Mesenchymal stem cell (in vitro differentiated cells and primary cell): ENCODE results near the gene SEC61G. TPM values are rescaled to one million over a fixed set of nuclear protein-coding genes. Genes with fewer than 3 reads are reported as not detected.

Experiments used
- DNase-seq: peaks from one replicate; pipeline ENCODE4 v3.0.0-alpha.2; 2013
- H2AFZ ChIP-seq: one replicate; pipeline ENCODE4 v1.6.1; 2013; ENCODE audit warnings: low read depth, mild to moderate bottlenecking, control low read depth, inconsistent platforms, low read length, moderate library complexity
- H2AK5ac ChIP-seq: 2 replicates; pipeline ENCODE4 v1.6.1; 2013; ENCODE audit warnings: low read length, moderate library complexity, mild to moderate bottlenecking, inconsistent platforms; ENCODE audit not compliant: severe bottlenecking
- H2BK120ac ChIP-seq: one replicate; pipeline ENCODE4 v1.6.1; 2013; ENCODE audit warnings: low read depth, mild to moderate bottlenecking, inconsistent platforms, low read length, moderate library complexity
- H2BK12ac ChIP-seq, 2 experiments: one replicate each; pipeline ENCODE4 v1.6.1; 2013; ENCODE audit warnings: inconsistent platforms in 2 of 2, low read length in 2 of 2, mild to moderate bottlenecking in 2 of 2, moderate library complexity in 2 of 2, control low read depth in 1 of 2
- H2BK15ac ChIP-seq: one replicate; pipeline ENCODE4 v1.6.1; 2013; ENCODE audit warnings: mild to moderate bottlenecking, low read depth, inconsistent platforms; ENCODE audit not compliant: poor library complexity, severe bottlenecking
- H2BK5ac ChIP-seq: 2 replicates; pipeline ENCODE4 v1.6.1; 2013; ENCODE audit warnings: low read depth, mild to moderate bottlenecking, low read length, control low read depth, inconsistent platforms; ENCODE audit not compliant: poor library complexity, severe bottlenecking
- H3K14ac ChIP-seq, 2 experiments: one replicate each; pipeline ENCODE4 v1.6.1; 2013; ENCODE audit warnings: inconsistent platforms in 2 of 2, low read length in 2 of 2, control low read depth in 1 of 2, mild to moderate bottlenecking in 1 of 2, moderate library complexity in 1 of 2
- H3K18ac ChIP-seq, 2 experiments: one replicate each; pipeline ENCODE4 v1.6.1; 2013; ENCODE audit warnings: inconsistent platforms in 2 of 2, low read length in 2 of 2, control low read depth in 1 of 2, low read depth in 1 of 2, mild to moderate bottlenecking in 1 of 2
- H3K23ac ChIP-seq, 2 experiments: one replicate each; pipeline ENCODE4 v1.6.1; 2013; ENCODE audit warnings: inconsistent platforms in 2 of 2, low read length in 2 of 2, mild to moderate bottlenecking in 2 of 2, moderate library complexity in 2 of 2, control low read depth in 1 of 2
- H3K27ac ChIP-seq: 2 replicates; pipeline ENCODE4 v1.5.1; 2013; ENCODE audit warnings: mild to moderate bottlenecking, moderate library complexity, low read length, control low read depth, inconsistent platforms; ENCODE audit not compliant: poor library complexity, severe bottlenecking
- H3K27me3 ChIP-seq, 2 experiments: 2 replicates each; pipeline versions ENCODE4 v1.6.1 to v1.7.0; 2013; ENCODE audit warnings: low read length in 2 of 2, mild to moderate bottlenecking in 2 of 2, moderate library complexity in 2 of 2, control low read depth in 1 of 2, inconsistent platforms in 1 of 2; ENCODE audit not compliant: control insufficient read depth in 1 of 2, insufficient read depth in 1 of 2
- H3K36me3 ChIP-seq, 2 experiments: 2 replicates each; pipeline versions ENCODE4 v1.6.1 to v1.7.0; 2013; ENCODE audit warnings: low read length in 2 of 2, control low read depth in 1 of 2, inconsistent platforms in 1 of 2, low read depth in 1 of 2, mild to moderate bottlenecking in 1 of 2; ENCODE audit not compliant: insufficient read depth in 2 of 2, control insufficient read depth in 1 of 2
- H3K4ac ChIP-seq, 2 experiments: one replicate each; pipeline ENCODE4 v1.6.1; 2013; ENCODE audit warnings: inconsistent platforms in 2 of 2, low read length in 2 of 2, mild to moderate bottlenecking in 2 of 2, moderate library complexity in 2 of 2, control low read depth in 1 of 2, low read depth in 1 of 2
- H3K4me1 ChIP-seq: 2 replicates; pipeline ENCODE4 v1.6.1; 2013; ENCODE audit warnings: low read depth, low read length, control low read depth; ENCODE audit not compliant: control insufficient read depth, insufficient read depth
- H3K4me2 ChIP-seq: 2 replicates; pipeline ENCODE4 v1.6.1; 2013; ENCODE audit warnings: low read length, mild to moderate bottlenecking, inconsistent platforms; ENCODE audit not compliant: poor library complexity, severe bottlenecking
- H3K4me3 ChIP-seq, 2 experiments: 2 replicates each; pipeline versions ENCODE4 v1.5.1 to v1.7.0; 2013; ENCODE audit warnings: low read length in 2 of 2, mild to moderate bottlenecking in 2 of 2, control low read depth in 1 of 2, low read depth in 1 of 2; ENCODE audit not compliant: insufficient read depth in 1 of 2
- H3K79me1 ChIP-seq: replicated peaks from 2 replicates; pipeline ENCODE4 v1.6.1; 2013; ENCODE audit warnings: mild to moderate bottlenecking, control low read depth, low read length, inconsistent platforms; ENCODE audit not compliant: poor library complexity, severe bottlenecking
- H3K9ac ChIP-seq: 2 replicates; pipeline ENCODE4 v1.7.0; 2013; ENCODE audit warnings: mild to moderate bottlenecking, low read length, moderate library complexity
- H3K9me3 ChIP-seq: 2 replicates; pipeline ENCODE4 v1.7.0; 2013; ENCODE audit warnings: mild to moderate bottlenecking, low read length; ENCODE audit not compliant: control insufficient read depth
- H4K8ac ChIP-seq: one replicate; pipeline ENCODE4 v1.6.1; 2013; ENCODE audit warnings: inconsistent platforms, mild to moderate bottlenecking, low read length, moderate library complexity
- H4K91ac ChIP-seq: one replicate; pipeline ENCODE4 v1.6.1; 2013; ENCODE audit warnings: mild to moderate bottlenecking, low read length, inconsistent platforms
- WGBS: methylation state at CpG from one replicate; pipeline ENCODE4 v1.1.7; 2013; ENCODE audit warnings: mixed read lengths; 5-methylcytosine and 5-hydroxymethylcytosine counted together
- polyA plus RNA-seq, 2 experiments: library from polyadenylated mRNA; stranded (reverse); fragments of 200-250 nt; gene quantifications; one replicate each; pipeline ENCODE4 v1.2.3, GENCODE V29; 2013

SEC61G gene
- 316 TPM for polyA plus RNA-seq (2013, experiment 1 of 2)
- 315 TPM for polyA plus RNA-seq (2013, experiment 2 of 2)

- Histone ChIP-seq H2BK12ac (no peak within 1 kb of the TSS), H3K4me1 (peaks cover 2% of the 10 kb centered on the region), H3K27me3 (no peaks in the 10 kb centered on the region), H3K4me2 (peak within 1 kb of the TSS; percentile 89), H3K14ac (peak within 1 kb of the TSS; percentile 62 to 95), H3K36me3 (peaks cover 0 to 20% of the 10 kb centered on the region in 2 experiments), H2BK15ac (peak within 1 kb of the TSS; percentile 52), H3K23ac (peak within 1 kb of the TSS; percentile 96 to 99), H4K91ac (peak within 1 kb of the TSS; percentile 100), H2AK5ac (peak within 1 kb of the TSS; percentile 97), H2BK120ac (peak within 1 kb of the TSS; percentile 95), H3K9me3 (no peaks in the 10 kb centered on the region), H3K9ac (peak within 1 kb of the TSS; percentile 100), H3K27ac (peak within 1 kb of the TSS; percentile 80), H3K4ac (peak within 1 kb of the TSS; percentile 96), H3K18ac (peak within 1 kb of the TSS; percentile 93 to 100), H2AFZ (peak within 1 kb of the TSS; percentile 33), H4K8ac (peak within 1 kb of the TSS; percentile 100), H3K79me1 (peaks cover 4% of the 10 kb centered on the region), H2BK5ac (peak within 1 kb of the TSS; percentile 60), H3K4me3 (peak within 1 kb of the TSS; percentile 91 to 97)
- peak; percentile 95 for DNase-seq
- WGBS, result under 1% methylated on average over 53 of the region's 72 CpGs
These were observed at the start of gene SEC61G for GRCh38 chr7:54758702-54759592. Gene SEC61G, minus strand, starts transcription at chr7:54759211. Its CDS starts 1,623 bp downstream, at chr7:54757588.

GRCh38 chr7:54802841-54803240 is 43.8 kb upstream of the SEC61G start:
- Histone ChIP-seq H3K14ac (no peak overlapping the region), H3K36me3 (no peaks in the 10 kb centered on the region), H3K4ac (no peak overlapping the region), H3K27ac (no peak overlapping the region), H3K4me1 (peaks cover 2% of the 10 kb centered on the region), H3K4me2 (no peak overlapping the region), H3K4me3 (no peak overlapping the region), H2BK5ac (no peak overlapping the region), H2AFZ (no peak overlapping the region), H3K23ac (no peak overlapping the region), H3K9me3 (no peaks in the 10 kb centered on the region), H4K8ac (no peak overlapping the region), H2BK120ac (no peak overlapping the region), H3K9ac (no peak overlapping the region), H2AK5ac (no peak overlapping the region), H4K91ac (no peak overlapping the region), H2BK12ac (no peak overlapping the region), H2BK15ac (no peak overlapping the region), H3K27me3 (peaks cover 0 to 7% of the 10 kb centered on the region in 2 experiments), H3K18ac (no peak overlapping the region), H3K79me1 (no peaks in the 10 kb centered on the region)
- DNase-seq, result no peak
- 76% methylated on average over 3 of the region's 4 CpGs for WGBS

- Histone ChIP-seq H3K36me3 (no peaks in the 10 kb centered on the region), H2BK120ac (no peak overlapping the region), H3K4me3 (no peak overlapping the region), H3K23ac (no peak overlapping the region), H3K14ac (no peak overlapping the region), H3K79me1 (no peaks in the 10 kb centered on the region), H3K9ac (no peak overlapping the region), H3K18ac (no peak overlapping the region), H2BK15ac (no peak overlapping the region), H3K4me2 (no peak overlapping the region), H3K4me1 (peaks cover 2% of the 10 kb centered on the region), H4K8ac (peak overlapping the region; percentile 51), H2BK12ac (no peak overlapping the region), H3K9me3 (no peaks in the 10 kb centered on the region), H3K27me3 (peaks cover 0 to 7% of the 10 kb centered on the region in 2 experiments), H3K4ac (no peak overlapping the region), H2AK5ac (no peak overlapping the region), H4K91ac (no peak overlapping the region), H2AFZ (no peak overlapping the region), H3K27ac (no peak overlapping the region), H2BK5ac (no peak overlapping the region)
- DNase-seq, result no peak
- WGBS, result 89% methylated on average over 11 of the region's 11 CpGs
These were observed 43.1 kb upstream of the SEC61G start for GRCh38 chr7:54802114-54802513.

- Histone ChIP-seq H3K4me2 (no peak overlapping the region), H2BK5ac (no peak overlapping the region), H2BK15ac (no peak overlapping the region), H3K18ac (no peak overlapping the region), H4K8ac (no peak overlapping the region), H2AK5ac (no peak overlapping the region), H4K91ac (no peak overlapping the region), H2BK120ac (no peak overlapping the region), H2AFZ (no peak overlapping the region), H3K4ac (no peak overlapping the region), H2BK12ac (no peak overlapping the region), H3K27me3 (peaks cover 0 to 7% of the 10 kb centered on the region in 2 experiments), H3K9ac (no peak overlapping the region), H3K23ac (no peak overlapping the region), H3K79me1 (no peaks in the 10 kb centered on the region), H3K27ac (no peak overlapping the region), H3K36me3 (no peaks in the 10 kb centered on the region), H3K14ac (no peak overlapping the region), H3K4me1 (peaks cover 2% of the 10 kb centered on the region), H3K4me3 (no peak overlapping the region), H3K9me3 (no peaks in the 10 kb centered on the region)
- WGBS, result 86% methylated on average over 3 of the region's 3 CpGs
- DNase-seq, result no peak
These were observed 40.8 kb upstream of the SEC61G start for GRCh38 chr7:54799792-54800191.
